HUDEP-2 (cell line): Measurements from ENCODE around the gene PLEKHD1.
"Not testable (repeated sequence)": the region's sequence is repeated elsewhere in the genome, so short reads cannot be mapped to it uniquely, and the experiment has no call there.

Experiments used
- DNase-seq, 76 experiments: peaks; one replicate each; lab custom pipeline; 2025; ENCODE audit not compliant: unreplicated experiment in 76 of 76; lab: John Stamatoyannopoulos, UW

PLEKHD1 gene

GRCh38 chr14:69480136-69480535 is 4.4 kb upstream of the PLEKHD1 start:
- DNase-seq: no peak

- DNase-seq: no peak
Measured at GRCh38 chr14:69481815-69482568, 2.5 kb upstream of the PLEKHD1 start.

- no peak for DNase-seq
Measured at GRCh38 chr14:69483765-69484443, 624 bp upstream of the PLEKHD1 start.

GRCh38 chr14:69485315-69485660 is 760 bp downstream of the PLEKHD1 start:
- no peak for DNase-seq

GRCh38 chr14:69485701-69486100 is 1.2 kb downstream of the PLEKHD1 start:
- DNase-seq: no peak

- no peak for DNase-seq
Measured at GRCh38 chr14:69487226-69487625, 2.7 kb downstream of the PLEKHD1 start.

- no peak for DNase-seq
Measured at GRCh38 chr14:69487771-69488170, 3.2 kb downstream of the PLEKHD1 start.

GRCh38 chr14:69489495-69489894 is 5.0 kb downstream of the PLEKHD1 start:
- no peak for DNase-seq

GRCh38 chr14:69490219-69490918 is 5.8 kb downstream of the PLEKHD1 start:
- no peak for DNase-seq

- DNase-seq: no peak
Measured at GRCh38 chr14:69491193-69491592, 6.7 kb downstream of the PLEKHD1 start.

GRCh38 chr14:69493038-69493437 is 8.5 kb downstream of the PLEKHD1 start:
- DNase-seq: no peak

- no peak for DNase-seq
Measured at GRCh38 chr14:69493791-69494190, 9.3 kb downstream of the PLEKHD1 start.

GRCh38 chr14:69495341-69495921 is 10.9 kb downstream of the PLEKHD1 start:
- DNase-seq: no peak

GRCh38 chr14:69497866-69498265 is 13.3 kb downstream of the PLEKHD1 start:
- not testable (repeated sequence) for DNase-seq

- not testable (repeated sequence) for DNase-seq
Measured at GRCh38 chr14:69498286-69498685, 13.8 kb downstream of the PLEKHD1 start.

GRCh38 chr14:69499436-69499835 is 14.9 kb downstream of the PLEKHD1 start:
- no peak for DNase-seq

GRCh38 chr14:69500096-69500495 is 15.6 kb downstream of the PLEKHD1 start:
- no peak for DNase-seq

GRCh38 chr14:69500736-69501135 is 16.2 kb downstream of the PLEKHD1 start:
- no peak for DNase-seq

GRCh38 chr14:69501423-69501838 is 16.9 kb downstream of the PLEKHD1 start:
- no peak for DNase-seq

- no peak for DNase-seq
Measured at GRCh38 chr14:69504775-69505174, 20.2 kb downstream of the PLEKHD1 start.
